Activated naive CD4-positive, alpha-beta T cell treated with anti-CD3 and anti-CD28 coated beads for 36 hours (primary cell): ENCODE data around the gene KCNN2. TPM values are rescaled to one million over a fixed set of nuclear protein-coding genes. Genes with fewer than 3 reads are reported as not detected.
"Not testable (repeated sequence)": the region's sequence is repeated elsewhere in the genome, so short reads cannot be mapped to it uniquely, and the experiment has no call there.

Experiments
- CTCF ChIA-PET: fragments of 350-600 bp; sonication (Branson Sonifier 250); formaldehyde crosslinking; loops from one replicate; lab custom pipeline; 2021; ENCODE audit warnings: antibody characterized with exemption; lab: Charles Lee
- DNase-seq: peaks from one replicate; pipeline ENCODE4 v3.0.0-alpha.2; 2020
- H3K27ac Mint-ChIP-seq: one replicate; pipeline ENCODE4 v1.8.0; 2021; ENCODE audit warnings: mild to moderate bottlenecking, mixed read lengths
- H3K27me3 Mint-ChIP-seq: one replicate; pipeline ENCODE4 v1.8.0; 2021; ENCODE audit warnings: low read depth, mixed read lengths
- H3K36me3 Mint-ChIP-seq: one replicate; pipeline ENCODE4 v1.8.0; 2021; ENCODE audit warnings: low read depth, mixed read lengths
- H3K4me1 Mint-ChIP-seq: one replicate; pipeline ENCODE4 v1.8.0; 2021; ENCODE audit warnings: low read depth, mixed read lengths
- H3K4me3 Mint-ChIP-seq: one replicate; pipeline ENCODE4 v1.8.0; 2021; ENCODE audit warnings: mild to moderate bottlenecking, moderate library complexity, mixed read lengths
- H3K9me3 Mint-ChIP-seq: one replicate; pipeline ENCODE4 v1.8.0; 2021; ENCODE audit warnings: mixed read lengths
- intact Hi-C: fragments of 100-400 bp; cut with micrococcal nuclease; formaldehyde crosslinking; loops from one replicate; pipeline ENCODE4 v1.15.1; 2023
- total RNA-seq, 2 experiments: library from RNA; stranded (reverse); gene quantifications; one replicate each; pipeline ENCODE4 v1.2.3, GENCODE V29; 2021

The KCNN2 gene
- total RNA-seq, 2 experiments from 2014 or later = not detected

DNA sequence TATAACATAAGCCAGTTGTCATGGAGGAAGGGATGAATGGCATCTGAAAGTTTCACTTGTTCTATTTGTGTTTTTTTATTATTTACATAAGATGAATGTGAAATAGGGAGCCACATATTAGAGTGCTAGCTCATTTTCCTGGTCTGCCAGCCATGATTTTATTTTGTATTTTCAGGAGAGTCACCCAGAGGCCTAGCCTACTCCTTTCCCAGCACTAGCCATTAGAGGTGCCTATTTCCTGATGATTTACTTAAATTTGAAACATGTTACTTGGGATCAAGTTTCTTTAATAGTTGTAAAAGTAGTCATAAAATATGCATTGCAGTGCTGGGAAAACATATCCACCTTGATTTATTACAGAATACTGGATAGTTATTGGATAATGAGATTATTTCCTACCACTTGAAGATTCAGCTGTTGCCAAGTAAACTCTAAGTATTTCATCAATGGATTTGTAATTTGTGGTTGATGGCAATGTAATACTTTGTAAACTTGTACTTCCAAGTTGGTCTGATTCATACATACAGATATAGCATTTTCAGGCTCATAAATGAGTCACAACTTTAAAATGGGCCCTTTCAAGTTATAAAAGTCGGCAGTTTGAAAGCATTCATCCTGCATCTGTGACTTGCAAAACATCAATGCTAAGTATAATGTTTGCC is 50.8 kb downstream of the KCNN2 start:
- no peaks in the 10 kb centered on the region for H3K27me3 Mint-ChIP-seq
- intact Hi-C loops = no loop called here
- H3K4me1 Mint-ChIP-seq = no peaks in the 10 kb centered on the region
- DNase-seq = no peak
- H3K9me3 Mint-ChIP-seq = no peaks in the 10 kb centered on the region
- H3K4me3 Mint-ChIP-seq = no peak overlapping the region
- H3K36me3 Mint-ChIP-seq = no peaks in the 10 kb centered on the region
- no peak overlapping the region for H3K27ac Mint-ChIP-seq
- CTCF ChIA-PET = no interaction called here

DNA sequence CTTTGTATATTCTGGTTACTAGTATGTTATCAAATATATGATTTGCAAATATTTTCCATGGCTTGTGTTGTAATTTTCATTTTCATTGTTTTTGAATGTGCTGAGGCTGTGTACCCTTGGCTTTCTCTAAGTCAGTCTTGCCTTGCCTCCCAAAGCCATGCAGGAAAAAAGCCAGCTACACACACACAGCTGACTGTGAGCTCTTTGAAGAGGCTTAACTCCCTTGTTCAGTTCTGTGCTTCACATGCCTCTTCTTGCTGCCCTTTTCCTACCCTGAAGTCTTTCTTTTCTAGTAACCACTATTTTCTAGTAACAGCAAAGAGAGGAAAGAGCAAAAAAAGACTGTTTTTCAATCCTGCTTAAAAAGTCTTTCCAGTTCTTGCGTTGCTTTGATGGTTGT is 53.9 kb downstream of the KCNN2 start:
- intact Hi-C loops = no loop called here
- CTCF ChIA-PET = no interaction called here
- no peaks in the 10 kb centered on the region for H3K36me3 Mint-ChIP-seq
- H3K4me3 Mint-ChIP-seq = no peak overlapping the region
- H3K27me3 Mint-ChIP-seq = no peaks in the 10 kb centered on the region
- DNase-seq = no peak
- no peaks in the 10 kb centered on the region for H3K4me1 Mint-ChIP-seq
- no peak overlapping the region for H3K27ac Mint-ChIP-seq
- no peaks in the 10 kb centered on the region for H3K9me3 Mint-ChIP-seq

DNA sequence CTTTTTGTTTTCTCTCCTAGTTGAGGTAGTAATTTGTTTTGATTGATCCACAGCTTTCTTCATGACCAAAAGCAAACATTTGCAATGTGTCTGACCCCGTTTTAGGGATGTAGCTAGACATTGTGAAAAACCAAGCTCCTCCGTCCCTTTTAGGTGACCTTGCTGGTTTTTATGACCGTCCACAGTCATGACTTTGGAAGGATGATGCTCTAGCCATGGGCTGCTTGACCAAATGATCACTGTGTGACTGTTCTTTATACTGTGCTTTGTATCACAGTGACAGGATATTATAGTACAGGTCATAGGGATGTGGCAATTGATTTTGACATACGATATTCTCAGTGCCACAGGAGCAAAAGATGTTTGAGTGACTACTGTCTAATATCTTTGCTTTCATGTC is 54.4 kb downstream of the KCNN2 start:
- Mint-ChIP-seq H3K9me3 (no peaks in the 10 kb centered on the region), H3K27ac (no peak overlapping the region), H3K4me3 (no peak overlapping the region), H3K27me3 (no peaks in the 10 kb centered on the region), H3K36me3 (no peaks in the 10 kb centered on the region), H3K4me1 (no peaks in the 10 kb centered on the region)
- CTCF ChIA-PET = no interaction called here
- no peak for DNase-seq
- intact Hi-C loops = no loop called here

DNA sequence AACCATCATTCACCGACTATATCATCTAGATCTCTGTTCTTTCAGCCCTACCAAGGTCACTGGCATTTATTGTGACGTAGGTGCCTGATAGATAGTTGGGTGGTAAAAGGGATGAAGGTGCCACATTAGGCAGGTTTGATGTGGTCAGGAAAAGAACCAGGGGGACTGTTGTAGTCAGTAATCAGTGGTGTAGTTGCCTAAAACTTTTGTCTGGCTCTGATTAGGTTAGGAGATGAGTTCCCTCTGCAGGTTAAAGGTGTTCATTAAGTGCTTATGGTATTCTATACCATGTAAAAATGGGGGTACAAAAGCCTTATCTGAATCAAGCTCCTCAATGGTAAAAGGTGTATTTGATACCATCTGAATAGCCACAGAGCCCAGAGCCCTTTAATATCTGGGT is 55.6 kb downstream of the KCNN2 start:
- Mint-ChIP-seq H3K4me3 (no peak overlapping the region), H3K36me3 (no peaks in the 10 kb centered on the region)
- no peak for DNase-seq

DNA sequence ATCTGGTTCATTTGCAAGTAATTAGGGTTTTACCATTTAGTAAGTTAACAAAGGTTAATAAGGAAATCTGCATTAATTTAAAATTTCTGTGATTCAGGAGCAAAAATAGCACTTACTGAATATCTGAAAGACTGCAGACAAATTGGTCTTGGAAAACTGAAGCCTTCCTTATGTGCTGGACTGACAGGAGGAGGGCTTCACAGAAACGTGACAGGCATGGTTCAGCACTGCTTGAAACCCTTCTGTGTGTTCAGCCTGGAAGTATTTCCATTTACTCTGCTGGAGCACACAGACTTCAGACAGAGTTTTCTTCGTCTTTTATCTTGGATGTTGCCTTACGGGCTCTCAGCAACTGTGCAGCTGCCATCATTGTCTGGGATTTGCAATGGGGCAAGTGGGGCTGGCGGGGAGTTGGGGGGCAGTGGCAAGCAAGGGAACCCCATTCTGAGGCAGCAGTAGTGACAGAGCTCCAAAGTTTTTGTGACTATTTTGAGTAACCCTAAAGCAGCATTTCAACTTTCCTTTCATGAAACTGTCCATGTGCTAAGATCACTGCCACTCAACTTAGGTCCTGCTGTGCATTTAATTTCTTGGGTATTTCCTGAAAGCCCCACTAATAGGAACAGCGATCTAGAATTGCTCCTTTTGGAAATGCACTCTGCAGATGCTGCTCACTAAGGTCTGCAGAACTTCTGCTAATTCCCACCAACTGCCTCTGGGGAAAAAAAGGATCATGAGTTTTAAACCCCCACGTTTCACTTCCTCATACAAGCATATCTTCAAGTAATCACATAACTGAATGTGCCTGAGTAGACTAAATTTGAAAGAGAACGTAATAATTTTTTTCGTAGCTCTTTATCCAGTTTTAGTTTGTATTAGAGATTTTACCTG is 56.6 kb downstream of the KCNN2 start:
- H3K27ac Mint-ChIP-seq = no peak overlapping the region
- CTCF ChIA-PET = no interaction called here
- H3K36me3 Mint-ChIP-seq = no peaks in the 10 kb centered on the region
- H3K4me1 Mint-ChIP-seq = no peaks in the 10 kb centered on the region
- DNase-seq = no peak
- no peaks in the 10 kb centered on the region for H3K27me3 Mint-ChIP-seq
- intact Hi-C loops = no loop called here
- no peak overlapping the region for H3K4me3 Mint-ChIP-seq
- H3K9me3 Mint-ChIP-seq = no peaks in the 10 kb centered on the region

More for the DNA sequence above, 55.6 kb downstream of the KCNN2 start:
- intact Hi-C loops = no loop called here
- H3K27me3 Mint-ChIP-seq = no peaks in the 10 kb centered on the region
- no peaks in the 10 kb centered on the region for H3K4me1 Mint-ChIP-seq
- H3K9me3 Mint-ChIP-seq = no peaks in the 10 kb centered on the region
- H3K27ac Mint-ChIP-seq = no peak overlapping the region
- CTCF ChIA-PET = no interaction called here

DNA sequence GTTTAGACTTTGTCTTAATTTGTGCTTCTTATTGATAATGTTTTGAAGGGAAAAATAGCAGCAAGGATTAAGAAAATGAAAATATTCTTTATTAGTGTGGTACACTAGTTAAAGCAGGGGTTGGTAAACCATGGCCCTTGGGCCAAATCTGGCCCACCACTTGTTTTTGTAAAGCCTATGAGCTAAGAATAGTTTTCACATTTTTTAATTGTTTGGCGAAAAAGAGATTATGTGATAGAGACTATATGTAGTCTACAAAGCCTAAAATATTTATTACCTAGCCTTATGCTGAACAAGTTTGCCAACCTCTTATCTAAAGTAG is 57.2 kb downstream of the KCNN2 start:
- Mint-ChIP-seq H3K4me1 (no peaks in the 10 kb centered on the region), H3K27ac (no peak overlapping the region), H3K4me3 (no peak overlapping the region), H3K27me3 (no peaks in the 10 kb centered on the region), H3K36me3 (no peaks in the 10 kb centered on the region), H3K9me3 (no peaks in the 10 kb centered on the region)
- no peak for DNase-seq
- CTCF ChIA-PET = no interaction called here
- intact Hi-C loops = no loop called here

DNA sequence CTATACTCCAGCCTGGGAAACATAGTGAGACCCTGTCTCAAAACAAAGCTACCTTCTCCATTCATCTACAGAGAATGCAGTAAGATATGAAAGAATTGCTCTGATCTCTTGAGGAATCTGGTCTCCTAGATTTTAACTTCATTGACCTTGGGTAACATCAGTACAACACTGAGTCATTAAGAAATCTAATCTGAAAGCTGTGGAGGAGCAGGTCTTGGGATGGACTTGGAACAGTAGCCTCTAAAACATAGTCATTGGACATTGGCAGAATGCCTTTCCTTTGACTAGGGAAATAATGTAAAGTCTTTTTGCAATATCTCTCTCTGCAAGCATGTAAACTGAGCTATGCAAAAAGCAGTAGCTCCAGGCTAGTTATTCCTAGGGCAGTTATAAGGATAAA is 58.1 kb downstream of the KCNN2 start:
- no peaks in the 10 kb centered on the region for H3K4me1 Mint-ChIP-seq
- intact Hi-C loops = no loop called here
- no peaks in the 10 kb centered on the region for H3K36me3 Mint-ChIP-seq
- no peak for DNase-seq
- no peaks in the 10 kb centered on the region for H3K27me3 Mint-ChIP-seq
- no peak overlapping the region for H3K4me3 Mint-ChIP-seq
- H3K9me3 Mint-ChIP-seq = no peaks in the 10 kb centered on the region
- no peak overlapping the region for H3K27ac Mint-ChIP-seq
- CTCF ChIA-PET = no interaction called here

DNA sequence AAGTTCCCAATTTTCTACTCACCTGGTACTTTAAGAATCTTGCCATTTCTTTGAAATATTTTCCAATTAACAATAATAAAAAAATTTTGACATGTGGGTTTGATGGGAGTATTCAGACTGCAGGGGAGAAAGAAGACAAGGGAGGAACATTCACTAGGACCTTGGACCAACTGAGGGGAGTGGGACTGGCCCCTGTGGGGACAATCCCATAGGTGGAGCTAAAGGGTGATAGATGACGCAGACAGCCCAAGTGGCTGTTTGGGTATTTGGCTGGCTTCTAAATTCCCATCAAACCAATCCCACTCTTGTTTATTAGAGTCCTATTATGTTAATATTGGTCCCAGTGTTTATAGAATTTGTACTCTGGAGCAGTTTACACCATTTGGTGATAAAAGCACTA is 65.3 kb downstream of the KCNN2 start:
- DNase-seq = no peak
- Mint-ChIP-seq H3K4me3 (no peak overlapping the region), H3K9me3 (no peaks in the 10 kb centered on the region), H3K27me3 (no peaks in the 10 kb centered on the region), H3K36me3 (no peaks in the 10 kb centered on the region), H3K4me1 (no peaks in the 10 kb centered on the region), H3K27ac (no peak overlapping the region)
- intact Hi-C loops = no loop called here
- CTCF ChIA-PET = no interaction called here

DNA sequence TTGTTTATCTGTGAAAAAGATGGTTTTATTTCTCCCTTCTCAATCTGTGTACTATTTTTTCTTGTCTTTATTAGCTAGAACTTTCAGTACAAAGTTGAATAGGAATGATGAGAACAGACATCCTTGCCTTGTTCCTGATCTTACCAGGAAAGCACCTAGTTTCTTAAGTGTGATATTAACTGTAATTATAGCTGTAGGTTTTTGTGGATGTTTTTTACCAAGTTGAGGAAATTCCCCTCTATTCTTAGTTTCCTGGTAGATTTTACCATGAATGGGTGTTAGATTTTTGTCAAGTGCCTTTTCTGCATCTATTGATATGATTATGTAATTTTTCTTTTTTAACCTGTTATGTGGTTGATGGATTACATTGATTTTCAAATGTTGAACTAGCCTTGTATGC is 68.7 kb downstream of the KCNN2 start:
- DNase-seq = no peak
- H3K4me1 Mint-ChIP-seq = no peaks in the 10 kb centered on the region
- no peak overlapping the region for H3K4me3 Mint-ChIP-seq
- H3K27me3 Mint-ChIP-seq = no peaks in the 10 kb centered on the region
- H3K36me3 Mint-ChIP-seq = no peaks in the 10 kb centered on the region
- H3K27ac Mint-ChIP-seq = no peak overlapping the region
- H3K9me3 Mint-ChIP-seq = no peaks in the 10 kb centered on the region
- intact Hi-C loops = no loop called here
- CTCF ChIA-PET = no interaction called here

DNA sequence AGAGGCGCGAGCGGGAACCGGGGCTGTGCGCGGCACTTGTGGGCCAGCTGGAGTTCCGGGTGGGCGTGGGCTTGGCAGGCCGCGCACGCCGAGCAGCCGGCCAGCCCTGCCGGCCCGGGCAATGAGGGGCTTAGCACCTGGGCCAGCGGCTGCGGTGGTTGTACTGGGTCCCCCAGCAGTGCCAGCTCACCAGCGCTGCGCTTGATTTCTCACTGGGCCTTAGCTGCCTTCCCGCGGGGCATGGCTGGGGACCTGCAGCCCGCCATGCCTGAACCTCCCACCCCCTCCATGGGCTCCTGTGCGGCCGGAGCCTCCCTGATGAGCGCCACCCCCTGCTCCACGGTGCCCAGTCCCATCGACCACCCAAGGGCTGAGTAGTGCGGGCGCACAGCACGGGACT is 70.8 kb downstream of the KCNN2 start:
- H3K4me1 Mint-ChIP-seq, H3K27ac Mint-ChIP-seq, H3K36me3 Mint-ChIP-seq, H3K9me3 Mint-ChIP-seq, H3K27me3 Mint-ChIP-seq, intact Hi-C loops, DNase-seq, H3K4me3 Mint-ChIP-seq: not testable (repeated sequence)
- CTCF ChIA-PET = interaction anchor here (0.6 kb wide), 1 partner anchor 81 kb away, joined by 3 read pairs; no protein-coding TSS in a partner anchor

DNA sequence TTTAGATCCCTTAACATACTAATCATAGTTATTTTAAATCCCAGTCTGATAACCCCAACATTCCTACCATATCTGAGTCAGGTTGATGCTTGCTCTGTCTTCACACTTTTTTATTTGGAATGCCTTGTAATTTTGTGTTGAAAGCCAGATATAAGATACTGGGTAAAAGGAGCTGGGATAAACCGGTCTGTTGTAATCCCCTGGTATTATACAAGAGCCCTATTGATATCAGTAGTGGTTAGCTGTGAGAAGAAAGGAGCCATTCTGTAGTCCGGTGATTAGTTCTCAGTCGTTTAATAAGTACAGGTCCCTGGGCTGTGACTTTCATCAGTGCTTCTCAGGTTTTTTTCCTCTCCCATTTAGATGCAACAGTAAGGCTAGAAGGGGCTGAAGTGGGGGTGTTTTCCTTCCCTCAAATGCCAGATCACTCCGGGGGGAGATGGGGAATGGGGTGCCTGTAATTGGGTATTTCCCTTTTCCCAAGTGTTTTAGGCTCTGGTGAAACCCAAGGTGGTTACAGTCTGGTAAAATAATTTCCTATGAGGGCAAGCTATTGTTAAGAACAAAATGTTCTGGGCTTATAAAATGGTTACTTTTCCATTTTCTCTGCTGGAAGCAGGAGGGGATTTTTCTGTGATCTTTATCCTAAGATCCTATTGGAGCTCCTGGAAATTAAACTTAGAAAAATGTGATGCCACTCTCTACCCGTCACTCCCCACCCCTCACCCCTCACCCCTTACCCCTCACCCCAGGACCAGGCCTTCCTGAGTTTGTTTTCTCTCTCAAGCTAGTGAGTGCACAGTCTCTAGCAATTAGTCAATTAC is 72.7 kb downstream of the KCNN2 start:
- intact Hi-C loops = no loop called here
- no peak overlapping the region for H3K27ac Mint-ChIP-seq
- H3K4me1 Mint-ChIP-seq = no peaks in the 10 kb centered on the region
- DNase-seq = no peak
- H3K9me3 Mint-ChIP-seq = no peaks in the 10 kb centered on the region
- CTCF ChIA-PET = no interaction called here
- no peak overlapping the region for H3K4me3 Mint-ChIP-seq
- no peaks in the 10 kb centered on the region for H3K36me3 Mint-ChIP-seq
- H3K27me3 Mint-ChIP-seq = peaks cover 4% of the 10 kb centered on the region

DNA sequence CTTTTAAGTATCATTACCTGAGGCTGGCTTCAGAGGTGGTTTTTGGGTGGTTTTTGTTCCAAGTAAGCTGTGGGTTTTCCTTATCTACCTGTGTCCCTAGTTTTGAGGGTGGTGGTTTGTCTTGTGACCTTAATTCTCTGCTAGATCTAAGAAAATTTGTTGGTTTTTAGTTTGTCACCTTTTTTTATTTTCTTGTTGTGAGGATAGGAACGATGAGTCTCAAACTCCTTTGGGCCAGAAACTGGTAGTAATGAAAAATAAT is 73.3 kb downstream of the KCNN2 start:
- H3K36me3 Mint-ChIP-seq = no peaks in the 10 kb centered on the region
- peaks cover 8% of the 10 kb centered on the region for H3K27me3 Mint-ChIP-seq
- DNase-seq = no peak
- H3K4me3 Mint-ChIP-seq = no peak overlapping the region
- no peak overlapping the region for H3K27ac Mint-ChIP-seq
- CTCF ChIA-PET = interaction anchor here (0.9 kb wide), 1 partner anchor 823 kb away, joined by 3 read pairs; no protein-coding TSS in a partner anchor
- intact Hi-C loops = no loop called here
- H3K4me1 Mint-ChIP-seq = no peaks in the 10 kb centered on the region
- H3K9me3 Mint-ChIP-seq = no peaks in the 10 kb centered on the region
